Panc1 (cell line): Measurements from ENCODE around the gene TENM3. TPM values are rescaled to one million over a fixed set of nuclear protein-coding genes. Genes with fewer than 3 reads are reported as not detected.

ENCODE experiments used
- ATAC-seq: fragments of 200-7000 bp; cut with Tn5 transposase; 2 replicates; pipeline ENCODE4 v1.9.1; 2020; ENCODE audit warnings: mild to moderate bottlenecking, moderate library complexity
- BruUV-seq: library from RNA; stranded (reverse); fragments of 400-500 nt; replicated peaks from 2 replicates; lab custom pipeline; 2021; lab: Mats Ljungman, UMichigan
- CTCF ChIA-PET: fragments of 300-600 bp; sonication (Branson Sonifier 250); formaldehyde crosslinking; loops from one replicate; lab custom pipeline; 2022; ENCODE audit warnings: antibody characterized with exemption; lab: Charles Lee
- POLR2A ChIA-PET: fragments of 300-600 bp; sonication (Branson Sonifier 250); formaldehyde crosslinking; loops from one replicate; lab custom pipeline; 2022; ENCODE audit warnings: antibody characterized with exemption; lab: Charles Lee
- DNase-seq: peaks from one replicate; pipeline ENCODE4 v3.0.0-alpha.2; 2010; ENCODE audit warnings: low read depth, low spot score
- H3K27ac ChIP-seq: 2 replicates; pipeline ENCODE4 v1.5.1; 2011; ENCODE audit warnings: mild to moderate bottlenecking, low read length, inconsistent platforms
- H3K27me3 ChIP-seq: fragments of 200-500 bp; sonication (Bioruptor generic); 2 replicates; pipeline ENCODE4 v1.6.0; 2014; ENCODE audit warnings: low read length, inconsistent platforms; ENCODE audit not compliant: control insufficient read depth, insufficient read depth
- H3K36me3 ChIP-seq: fragments of 200-500 bp; sonication (Bioruptor generic); 2 replicates; pipeline ENCODE4 v1.5.1; 2014; ENCODE audit warnings: inconsistent platforms, mild to moderate bottlenecking, low read length, moderate library complexity; ENCODE audit not compliant: control insufficient read depth, insufficient read depth
- H3K4me1 ChIP-seq: 2 replicates; pipeline ENCODE4 v1.5.1; 2011; ENCODE audit warnings: inconsistent platforms, mild to moderate bottlenecking, low read length, moderate library complexity; ENCODE audit not compliant: control insufficient read depth, insufficient read depth
- H3K4me3 ChIP-seq, 2 experiments: 2 replicates each; pipeline ENCODE4 v1.5.1; 2011 to 2012; ENCODE audit warnings: low read depth in 2 of 2, low read length in 2 of 2, mild to moderate bottlenecking in 2 of 2, inconsistent platforms in 1 of 2, moderate library complexity in 1 of 2
- H3K9me3 ChIP-seq: fragments of 200-500 bp; sonication (Bioruptor generic); 2 replicates; pipeline ENCODE4 v1.5.1; 2014; ENCODE audit warnings: low read depth, mild to moderate bottlenecking, inconsistent platforms, low read length, moderate library complexity; ENCODE audit not compliant: control insufficient read depth, insufficient read depth
- CTCF ChIP-seq: fragments of 450-650 bp; IDR thresholded peaks from 2 replicates; pipeline ENCODE4 v1.5.1; 2017; ENCODE audit warnings: mild to moderate bottlenecking
- POLR2AphosphoS5 ChIP-seq: IDR thresholded peaks from 2 replicates; pipeline ENCODE4 v1.6.1; 2012; ENCODE audit warnings: mild to moderate bottlenecking, low read depth, low read length, moderate library complexity
- REST ChIP-seq, 2 experiments: IDR thresholded peaks; 2 replicates each; pipeline ENCODE4 v1.6.1; 2011 to 2012; ENCODE audit warnings: low read depth in 2 of 2, control low read depth in 1 of 2, low read length in 1 of 2, mild to moderate bottlenecking in 1 of 2, moderate library complexity in 1 of 2; ENCODE audit not compliant: insufficient read depth in 1 of 2
- SIN3A ChIP-seq: IDR thresholded peaks from 2 replicates; pipeline ENCODE4 v1.6.1; 2012; ENCODE audit warnings: low read depth, mild to moderate bottlenecking, low read length, moderate library complexity, borderline replicate concordance; ENCODE audit not compliant: insufficient read depth
- TCF7L2 ChIP-seq: IDR thresholded peaks from 2 replicates; pipeline ENCODE4 v1.6.1; 2011; ENCODE audit warnings: mild to moderate bottlenecking, low read depth, low read length, inconsistent platforms
- in situ Hi-C: cut with HindIII; loops from 2 replicates; pipeline ENCODE4 v1.10.0; 2016; ENCODE audit warnings: low sequenced_read_pairs, low pct_unique_long_range_greater_than_20kb
- intact Hi-C: fragments of 100-400 bp; cut with micrococcal nuclease; formaldehyde crosslinking; loops from one replicate; pipeline ENCODE4 v1.10.0; 2022; ENCODE audit not compliant: unreplicated experiment
- total RNA-seq: library from RNA; stranded (reverse); gene quantifications from one replicate; pipeline ENCODE4 v1.2.1, GENCODE V29; 2021; ENCODE audit not compliant: unreplicated experiment

Gene TENM3
- total RNA-seq, 1 experiment from 2014 or later = 0.95 TPM

- TF ChIP-seq CTCF (no peak), TCF7L2 (no peak), SIN3A (no peak), POLR2AphosphoS5 (no peak), REST (IDR thresholded peaks at IDR 0.05; ENCODE audit: insufficient read depth in 1 of 2, low read depth in 2 of 2, low read length in 1 of 2) (no peak)
- ATAC-seq = no peak
- no peak for DNase-seq
- CTCF ChIA-PET = no interaction called here
- Histone ChIP-seq H3K27me3 (no peaks in the 10 kb centered on the region), H3K4me1 (no peaks in the 10 kb centered on the region), H3K27ac (no peak overlapping the region), H3K9me3 (no peaks in the 10 kb centered on the region), H3K4me3 (no peak overlapping the region), H3K36me3 (no peaks in the 10 kb centered on the region)
- intact Hi-C loops (no loop called here), in situ Hi-C loops (no loop called here)
- POLR2A ChIA-PET = no interaction called here
- no TSS peak for BruUV-seq
Observed at GRCh38 chr4:182369211-182369610, 126.0 kb downstream of the TENM3 start.

GRCh38 chr4:182370491-182370890, 127.3 kb downstream of the TENM3 start:
- no peak for ATAC-seq
- H3K27me3 ChIP-seq = no peaks in the 10 kb centered on the region
- no peak for TF ChIP-seq SIN3A
- no peak for TF ChIP-seq REST (IDR thresholded peaks at IDR 0.05; ENCODE audit: insufficient read depth in 1 of 2, low read depth in 2 of 2, low read length in 1 of 2)
- no peak for TF ChIP-seq CTCF
- no peak for TF ChIP-seq POLR2AphosphoS5
- no peak for TF ChIP-seq TCF7L2
- H3K4me3 ChIP-seq = no peak overlapping the region
- H3K27ac ChIP-seq = no peak overlapping the region
- CTCF ChIA-PET = no interaction called here
- BruUV-seq = no TSS peak
- no peaks in the 10 kb centered on the region for H3K4me1 ChIP-seq
- H3K36me3 ChIP-seq = no peaks in the 10 kb centered on the region
- POLR2A ChIA-PET = no interaction called here
- no peak for DNase-seq
- in situ Hi-C loops = no loop called here
- intact Hi-C loops = no loop called here
- no peaks in the 10 kb centered on the region for H3K9me3 ChIP-seq
